Measurements from ENCODE around the gene FRAT1. TPM values are rescaled to one million over a fixed set of nuclear protein-coding genes. Genes with fewer than 3 reads are reported as not detected.

FRAT1 gene
- total and polyA plus RNA-seq, 2 of the 8 experiments (the other 6 are each of a cell fraction or from before 2014, with no cell fraction given), result 1.9 to 5.2 TPM

GRCh38 chr10:97332591-97333350 lies 13.7 kb downstream of the FRAT1 start (continued):
- TF ChIP-seq, protein P1, sequence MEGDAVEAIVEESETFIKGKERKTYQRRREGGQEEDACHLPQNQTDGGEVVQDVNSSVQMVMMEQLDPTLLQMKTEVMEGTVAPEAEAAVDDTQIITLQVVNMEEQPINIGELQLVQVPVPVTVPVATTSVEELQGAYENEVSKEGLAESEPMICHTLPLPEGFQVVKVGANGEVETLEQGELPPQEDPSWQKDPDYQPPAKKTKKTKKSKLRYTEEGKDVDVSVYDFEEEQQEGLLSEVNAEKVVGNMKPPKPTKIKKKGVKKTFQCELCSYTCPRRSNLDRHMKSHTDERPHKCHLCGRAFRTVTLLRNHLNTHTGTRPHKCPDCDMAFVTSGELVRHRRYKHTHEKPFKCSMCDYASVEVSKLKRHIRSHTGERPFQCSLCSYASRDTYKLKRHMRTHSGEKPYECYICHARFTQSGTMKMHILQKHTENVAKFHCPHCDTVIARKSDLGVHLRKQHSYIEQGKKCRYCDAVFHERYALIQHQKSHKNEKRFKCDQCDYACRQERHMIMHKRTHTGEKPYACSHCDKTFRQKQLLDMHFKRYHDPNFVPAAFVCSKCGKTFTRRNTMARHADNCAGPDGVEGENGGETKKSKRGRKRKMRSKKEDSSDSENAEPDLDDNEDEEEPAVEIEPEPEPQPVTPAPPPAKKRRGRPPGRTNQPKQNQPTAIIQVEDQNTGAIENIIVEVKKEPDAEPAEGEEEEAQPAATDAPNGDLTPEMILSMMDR (IDR thresholded peaks at IDR 0.05; ENCODE audit: control extremely low read depth in 1 of 3, insufficient read depth in 1 of 3, low read depth in 1 of 3, low read length in 3 of 3), result peak in 2 of 3 experiments; percentile 15 to 26; a peak in 2 of 4 replicates
- TF ChIP-seq SUZ12 (IDR thresholded peaks at IDR 0.05; ENCODE audit: low read length) (no peak), RAD21 (IDR thresholded peaks at IDR 0.05 in 1 of 2, conservative IDR thresholded peaks at IDR 0.05 in 1 of 2; ENCODE audit: low read depth in 2 of 2, low read length in 2 of 2) (peak; percentile 36 to 42; a peak in 3 of 4 replicates), SAP30 (IDR thresholded peaks at IDR 0.05; ENCODE audit: insufficient read depth, insufficient replicate concordance, low read length) (no peak)

All from H1 (cell line).